Subcutaneous adipose tissue (tissue), 4 donors: ENCODE results near the gene SPHK2. TPM values are rescaled to one million over a fixed set of nuclear protein-coding genes. Genes with fewer than 3 reads are reported as not detected.

ENCODE experiments used
- CTCF ChIP-seq: fragments of 450-650 bp; IDR thresholded peaks from one replicate; pipeline ENCODE4 v1.5.1; 2016; ENCODE audit warnings: low read depth, mild to moderate bottlenecking, control low read depth, antibody characterized with exemption, moderate library complexity
- total RNA-seq, 4 donors: library from RNA; depleted of rRNA; stranded (reverse); fragments of >200 nt; gene quantifications; one replicate each; pipeline ENCODE4 v1.1.0, GENCODE V29; 2016

The SPHK2 gene
- total RNA-seq, 4 donors from 2014 or later = 4.9 to 33.2 (median 9.1) TPM

GRCh38 chr19:48618278-48618915 is 909 bp upstream of the SPHK2 start:
- TF ChIP-seq CTCF = no peak

- TF ChIP-seq CTCF = no peak
Observed at GRCh38 chr19:48619692-48620585, 633 bp downstream of the SPHK2 start.

- TF ChIP-seq CTCF = no peak
Observed at GRCh38 chr19:48623556-48624066, 4.3 kb downstream of the SPHK2 start.

- no peak for TF ChIP-seq CTCF
Observed at GRCh38 chr19:48624067-48624594, 4.8 kb downstream of the SPHK2 start.

- no peak for TF ChIP-seq CTCF
Observed at GRCh38 chr19:48624791-48625723, 5.8 kb downstream of the SPHK2 start.

- no peak for TF ChIP-seq CTCF
Observed at GRCh38 chr19:48625891-48626327, 6.6 kb downstream of the SPHK2 start.
